Gastrocnemius medialis (tissue), 4 donors: ENCODE measurements around the gene TMC2.
"Not testable (repeated sequence)": the region's sequence is repeated elsewhere in the genome, so short reads cannot be mapped to it uniquely, and the experiment has no call there.

Experiments used
- POLR2A ChIP-seq, 2 donors: fragments of 450-650 bp; IDR thresholded peaks; one replicate each; pipeline ENCODE4 v1.6.1; 2017; ENCODE audit warnings: antibody characterized with exemption in 2 of 2, mild to moderate bottlenecking in 2 of 2, moderate library complexity in 2 of 2
- TF ChIP-seq, protein P1 (sequence below), 5 experiments: fragments of 450-650 bp in 3 of 5; fragments of 200-600 bp in 2 of 5; sonication (generic) in 2 of 5; IDR thresholded peaks in 4 of 5; conservative IDR thresholded peaks in 1 of 5; 1 replicate in 4 of 5; 2 replicates in 1 of 5; pipeline ENCODE4 v1.5.1; 2016 to 2019; ENCODE audit warnings: antibody characterized with exemption in 5 of 5, mild to moderate bottlenecking in 3 of 5, moderate library complexity in 3 of 5

GRCh38 chr20:2682040-2682439 lies 145.7 kb downstream of the TMC2 start:
- TF ChIP-seq, protein P1, sequence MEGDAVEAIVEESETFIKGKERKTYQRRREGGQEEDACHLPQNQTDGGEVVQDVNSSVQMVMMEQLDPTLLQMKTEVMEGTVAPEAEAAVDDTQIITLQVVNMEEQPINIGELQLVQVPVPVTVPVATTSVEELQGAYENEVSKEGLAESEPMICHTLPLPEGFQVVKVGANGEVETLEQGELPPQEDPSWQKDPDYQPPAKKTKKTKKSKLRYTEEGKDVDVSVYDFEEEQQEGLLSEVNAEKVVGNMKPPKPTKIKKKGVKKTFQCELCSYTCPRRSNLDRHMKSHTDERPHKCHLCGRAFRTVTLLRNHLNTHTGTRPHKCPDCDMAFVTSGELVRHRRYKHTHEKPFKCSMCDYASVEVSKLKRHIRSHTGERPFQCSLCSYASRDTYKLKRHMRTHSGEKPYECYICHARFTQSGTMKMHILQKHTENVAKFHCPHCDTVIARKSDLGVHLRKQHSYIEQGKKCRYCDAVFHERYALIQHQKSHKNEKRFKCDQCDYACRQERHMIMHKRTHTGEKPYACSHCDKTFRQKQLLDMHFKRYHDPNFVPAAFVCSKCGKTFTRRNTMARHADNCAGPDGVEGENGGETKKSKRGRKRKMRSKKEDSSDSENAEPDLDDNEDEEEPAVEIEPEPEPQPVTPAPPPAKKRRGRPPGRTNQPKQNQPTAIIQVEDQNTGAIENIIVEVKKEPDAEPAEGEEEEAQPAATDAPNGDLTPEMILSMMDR (IDR thresholded peaks at IDR 0.05 in 4 of 5, conservative IDR thresholded peaks at IDR 0.05 in 1 of 5) = not testable (repeated sequence)
- not testable (repeated sequence) for TF ChIP-seq POLR2A (IDR thresholded peaks at IDR 0.05)
